LNCaP clone FGC (cell line): ENCODE measurements around the gene VRTN.
A peak's percentile ranks its signal among the peaks of the same experiment; 100 is the strongest.

ENCODE experiments used
- DNase-seq: peaks from one replicate; pipeline ENCODE4 v3.0.0-alpha.2; 2011; ENCODE audit warnings: low read depth
- H3K4me3 ChIP-seq: 2 replicates; pipeline ENCODE4 v1.5.1; 2011; ENCODE audit warnings: mild to moderate bottlenecking, low read depth, low read length, control low read depth
- TF ChIP-seq, protein P1 (sequence below): IDR thresholded peaks from 2 replicates; pipeline ENCODE4 v1.5.1; 2012; ENCODE audit warnings: mild to moderate bottlenecking; ENCODE audit not compliant: control insufficient read depth, insufficient read depth; ENCODE audit errors: extremely low read depth

Gene VRTN

DNA sequence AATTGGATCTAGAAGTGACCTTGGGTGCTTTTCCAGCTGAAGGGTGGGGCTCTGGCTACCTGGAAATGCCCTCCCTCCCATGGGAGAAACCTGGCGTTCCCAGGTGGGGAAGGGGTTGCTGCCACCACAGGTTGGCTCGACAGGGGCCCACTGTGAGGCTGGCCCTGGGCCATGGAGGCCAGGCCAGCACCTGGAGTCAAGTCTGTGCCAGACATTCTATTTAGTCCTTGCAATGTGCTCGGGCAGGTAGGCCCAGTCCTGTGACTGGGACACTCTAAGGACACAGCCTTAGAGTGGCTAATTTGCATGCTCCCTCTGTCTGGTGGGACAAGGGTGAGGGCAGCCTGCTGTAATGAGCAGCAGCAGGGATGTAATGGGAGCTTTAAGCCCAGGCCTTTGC is 11.9 kb downstream of the VRTN start:
- TF ChIP-seq, protein P1, sequence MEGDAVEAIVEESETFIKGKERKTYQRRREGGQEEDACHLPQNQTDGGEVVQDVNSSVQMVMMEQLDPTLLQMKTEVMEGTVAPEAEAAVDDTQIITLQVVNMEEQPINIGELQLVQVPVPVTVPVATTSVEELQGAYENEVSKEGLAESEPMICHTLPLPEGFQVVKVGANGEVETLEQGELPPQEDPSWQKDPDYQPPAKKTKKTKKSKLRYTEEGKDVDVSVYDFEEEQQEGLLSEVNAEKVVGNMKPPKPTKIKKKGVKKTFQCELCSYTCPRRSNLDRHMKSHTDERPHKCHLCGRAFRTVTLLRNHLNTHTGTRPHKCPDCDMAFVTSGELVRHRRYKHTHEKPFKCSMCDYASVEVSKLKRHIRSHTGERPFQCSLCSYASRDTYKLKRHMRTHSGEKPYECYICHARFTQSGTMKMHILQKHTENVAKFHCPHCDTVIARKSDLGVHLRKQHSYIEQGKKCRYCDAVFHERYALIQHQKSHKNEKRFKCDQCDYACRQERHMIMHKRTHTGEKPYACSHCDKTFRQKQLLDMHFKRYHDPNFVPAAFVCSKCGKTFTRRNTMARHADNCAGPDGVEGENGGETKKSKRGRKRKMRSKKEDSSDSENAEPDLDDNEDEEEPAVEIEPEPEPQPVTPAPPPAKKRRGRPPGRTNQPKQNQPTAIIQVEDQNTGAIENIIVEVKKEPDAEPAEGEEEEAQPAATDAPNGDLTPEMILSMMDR, result no peak

DNA sequence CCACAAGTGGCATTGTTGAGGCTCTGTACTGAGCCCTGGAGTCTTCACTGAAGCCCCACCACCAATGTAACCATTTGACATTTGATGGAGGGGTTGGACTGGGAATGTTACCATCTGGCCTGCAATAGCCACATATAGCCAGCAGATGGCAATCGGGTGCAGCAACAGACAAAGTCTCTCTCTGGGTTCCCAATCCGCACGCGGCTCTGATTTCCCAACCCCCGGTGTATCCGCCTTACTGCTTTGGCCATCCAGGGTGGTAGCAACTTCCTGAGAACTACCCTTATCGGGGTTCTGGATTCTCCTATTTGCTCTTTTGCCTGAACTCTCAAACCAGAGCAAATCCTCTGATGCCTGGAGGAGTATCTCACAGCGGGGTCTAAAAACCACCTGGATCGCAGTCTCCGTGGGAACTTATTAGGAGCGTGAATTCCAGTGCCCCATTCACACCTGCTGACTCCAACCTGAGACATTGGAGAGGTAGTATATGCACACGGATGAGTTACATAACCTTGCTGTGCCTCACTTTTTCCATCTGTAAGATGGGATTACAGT is 14.2 kb downstream of the VRTN start:
- TF ChIP-seq, protein P1, result peak; percentile 98
- DNase-seq, result peak; percentile 6
- no peak overlapping the region for H3K4me3 ChIP-seq

More for the DNA sequence above, 11.9 kb downstream of the VRTN start:
- no peak overlapping the region for H3K4me3 ChIP-seq
- no peak for DNase-seq

DNA sequence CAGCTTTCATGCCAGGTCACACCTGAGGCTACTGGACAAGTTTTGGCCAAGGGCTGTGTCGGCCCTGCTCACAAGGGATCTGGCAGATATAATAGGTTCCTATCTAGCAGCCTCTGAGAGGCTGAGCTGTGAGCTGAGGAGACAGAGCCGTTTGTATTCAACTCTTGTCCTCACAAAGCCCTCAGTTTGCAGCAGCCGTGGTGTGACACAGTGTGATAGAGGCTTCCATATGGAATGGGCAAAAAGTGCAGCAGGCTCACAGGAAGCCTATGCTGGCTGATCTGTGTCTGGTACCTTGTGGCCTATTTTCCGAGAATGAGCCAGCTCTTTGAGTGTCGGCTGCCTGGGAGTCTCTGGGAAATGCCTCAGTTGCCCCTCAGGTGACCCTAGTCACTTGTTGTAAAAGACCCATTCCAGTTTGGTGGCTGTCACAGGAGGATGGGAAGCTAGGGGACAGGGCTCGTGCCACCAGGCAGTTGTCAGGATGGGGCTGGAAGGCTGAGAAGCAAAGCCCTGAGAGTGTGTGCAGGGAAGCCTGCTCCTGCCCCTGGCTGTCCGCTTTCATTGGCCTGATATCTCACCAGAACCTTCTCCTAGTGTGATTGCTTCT is 16.1 kb downstream of the VRTN start:
- TF ChIP-seq, protein P1, result no peak
- no peak overlapping the region for H3K4me3 ChIP-seq
- no peak for DNase-seq

DNA sequence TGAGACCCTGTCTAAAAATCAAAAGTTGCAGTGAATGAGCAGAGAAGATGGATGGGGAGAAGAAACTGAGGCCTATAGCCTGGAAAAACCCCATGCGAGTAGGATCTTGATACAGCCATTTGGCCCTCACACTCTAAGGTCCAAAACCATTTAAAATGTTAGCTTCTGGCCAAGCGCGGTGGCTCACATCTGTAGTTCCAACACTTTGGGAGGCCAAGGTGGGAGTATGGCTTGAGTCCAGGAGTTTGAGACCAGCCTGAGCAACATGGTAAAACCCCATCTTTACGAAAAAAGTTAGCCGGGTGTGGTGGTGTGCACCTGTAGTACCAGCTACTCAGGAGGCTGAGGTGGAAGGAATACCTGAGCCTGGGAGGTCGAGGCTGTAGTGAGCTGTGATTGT is 19.8 kb downstream of the VRTN start:
- TF ChIP-seq, protein P1, result no peak
- DNase-seq, result no peak
- no peak overlapping the region for H3K4me3 ChIP-seq

DNA sequence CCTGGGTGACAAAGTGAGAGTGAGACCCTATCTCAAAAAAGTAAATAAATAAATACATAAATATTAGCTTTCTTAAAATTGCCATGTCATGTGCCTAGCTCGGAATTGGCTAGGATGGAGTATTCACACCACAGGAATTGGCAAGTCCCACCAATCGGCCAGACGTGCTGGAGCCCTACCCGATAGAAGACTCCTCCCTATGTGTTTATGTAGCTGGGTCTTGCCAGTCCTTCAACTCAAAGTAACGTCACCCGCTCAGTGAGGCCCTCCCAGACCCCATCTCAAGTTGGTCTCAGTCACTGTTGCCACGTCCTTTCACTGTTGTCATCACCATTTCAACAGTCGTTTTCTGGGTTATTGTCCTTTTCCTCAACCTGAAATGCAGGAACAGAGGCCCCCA is 20.2 kb downstream of the VRTN start:
- no peak for DNase-seq
- TF ChIP-seq, protein P1, result no peak
- H3K4me3 ChIP-seq, result no peak overlapping the region

DNA sequence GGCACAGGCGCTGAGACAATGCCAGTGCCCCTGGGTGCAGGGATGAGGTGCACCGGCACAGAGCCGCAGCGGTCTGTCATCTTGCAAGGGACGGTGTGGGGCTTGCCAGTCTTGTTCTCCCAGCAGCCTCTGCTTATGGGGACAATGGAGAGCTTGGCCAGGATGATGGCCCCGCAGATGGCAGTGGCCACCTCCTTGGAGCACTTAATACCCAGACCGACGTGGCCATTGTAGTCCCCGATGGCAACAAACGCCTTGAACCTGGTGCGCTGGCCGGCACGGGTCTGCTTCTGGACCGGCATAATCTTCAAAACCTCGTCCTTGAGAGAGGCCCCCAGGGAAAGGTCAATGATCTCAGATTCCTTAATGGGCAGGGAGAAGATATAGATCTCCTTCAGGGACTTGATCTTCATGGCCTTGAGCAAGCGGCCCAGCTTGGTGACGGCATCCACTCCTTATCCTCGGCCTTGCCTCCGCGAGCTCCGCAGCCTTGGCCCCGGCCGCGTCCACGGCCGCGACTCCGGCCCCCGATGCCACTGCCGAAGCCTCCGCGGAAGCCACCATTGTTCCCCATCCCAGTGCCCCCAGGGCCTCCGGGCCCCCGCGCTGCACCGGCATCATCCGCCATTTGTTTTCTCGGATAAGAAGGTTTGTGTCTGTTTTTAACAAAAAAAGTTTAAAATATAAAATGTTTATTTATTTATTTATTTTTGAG is 29.9 kb downstream of the VRTN start:
- H3K4me3 ChIP-seq, result no peak overlapping the region
- TF ChIP-seq, protein P1, result no peak

More for the DNA sequence above, 29.9 kb downstream of the VRTN start:
- DNase-seq, result no peak
